Erythroblast (primary cell): Measurements from ENCODE around the gene GRIPAP1.

Source experiments
- GATA1 ChIP-seq: IDR thresholded peaks from 2 replicates; pipeline ENCODE4 v1.6.1; 2011; ENCODE audit warnings: low read depth, mild to moderate bottlenecking, control low read depth, low read length, moderate library complexity
- POLR2A ChIP-seq: IDR thresholded peaks from 2 replicates; pipeline ENCODE4 v1.6.1; 2011; ENCODE audit warnings: mild to moderate bottlenecking, low read length

DNA sequence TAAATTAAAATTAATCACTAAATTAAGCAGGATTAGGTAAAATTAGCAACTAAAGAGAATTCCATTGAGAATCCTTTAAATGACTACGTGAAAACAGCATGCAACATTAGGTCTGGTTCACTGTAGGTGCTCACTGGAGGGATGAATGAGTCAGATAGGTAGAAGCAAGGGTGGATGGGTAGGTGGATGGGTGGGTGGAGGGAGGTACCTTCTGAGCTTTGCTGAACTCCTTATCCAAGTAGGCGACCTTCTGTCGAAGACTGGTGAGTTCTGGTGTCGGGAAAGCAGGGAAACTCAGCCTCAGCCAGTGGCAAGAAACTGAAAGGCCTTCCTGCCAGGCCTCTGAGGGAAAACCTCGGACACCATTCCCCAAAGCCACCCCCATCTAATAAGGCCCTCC is 3.0 kb downstream of the GRIPAP1 start:
- TF ChIP-seq POLR2A, result no peak
- TF ChIP-seq GATA1, result no peak
